Activated CD4-positive, CD25-positive, alpha-beta regulatory T cell treated with anti-CD3 and anti-CD28 coated beads, Interleukin-2, amount 50 U/mL, for 16 hours (primary cell): ENCODE results near the gene AGBL1.

Experiments
- DNase-seq: peaks from one replicate; pipeline ENCODE4 v3.0.0-alpha.2; 2020; ENCODE audit warnings: low read depth, low spot score

AGBL1 gene

DNA sequence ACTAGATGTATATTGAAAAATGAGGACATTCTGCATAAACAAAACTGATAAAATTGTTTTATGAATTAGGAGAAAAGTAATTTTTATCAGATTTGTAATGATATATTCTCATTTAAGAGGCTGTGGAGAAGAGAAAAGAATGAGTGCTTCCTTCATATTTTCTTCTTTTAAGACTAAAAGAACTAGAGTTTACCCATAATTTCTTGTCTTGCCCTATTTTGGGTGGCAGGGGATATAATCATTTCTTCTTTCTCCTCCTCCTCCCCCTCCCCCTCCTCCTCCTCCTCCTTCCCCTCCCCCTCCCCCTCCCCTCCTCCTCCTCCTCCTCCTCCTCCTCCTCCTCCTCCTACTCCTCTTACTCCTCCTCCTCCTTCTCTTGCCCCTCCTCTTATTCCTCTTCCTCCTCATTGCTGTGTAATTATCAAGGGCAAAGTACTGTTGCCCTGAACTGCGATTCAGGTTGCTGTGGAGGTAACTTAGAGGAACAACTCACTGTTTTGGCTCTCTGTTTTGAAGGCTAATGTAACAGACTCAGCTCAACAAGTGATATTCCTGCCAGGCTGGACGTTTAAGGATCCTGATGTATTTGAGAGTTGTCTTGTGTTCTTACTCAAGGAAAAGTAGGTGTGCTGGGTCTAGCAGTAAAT, 555.4 kb downstream of the AGBL1 start:
- no peak for DNase-seq

DNA sequence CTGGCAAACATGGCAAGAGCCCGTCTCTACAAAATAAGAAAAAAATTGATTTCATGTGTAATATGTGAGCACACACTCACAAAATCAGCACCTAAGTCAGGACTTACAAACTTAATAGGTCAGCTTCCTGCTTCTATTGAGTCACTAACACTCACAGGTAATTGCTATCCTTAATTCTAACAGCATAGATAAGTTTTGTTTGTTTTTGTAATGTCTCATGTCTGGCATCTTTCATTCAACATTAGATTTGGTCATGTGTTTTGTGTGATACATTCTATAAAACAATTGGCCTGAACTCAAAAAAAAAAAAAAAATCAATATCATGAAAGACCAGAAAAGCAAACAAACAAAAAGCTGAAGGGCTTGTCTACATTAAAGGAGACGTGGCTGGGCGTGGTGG, 564.7 kb downstream of the AGBL1 start:
- no peak for DNase-seq

- DNase-seq, result no peak
Measured at GRCh38 chr15:86645925-86646500, 566.3 kb downstream of the AGBL1 start.

GRCh38 chr15:86647810-86648440, 568.3 kb downstream of the AGBL1 start:
- DNase-seq, result no peak

GRCh38 chr15:86649277-86649676, 569.6 kb downstream of the AGBL1 start:
- no peak for DNase-seq

DNA sequence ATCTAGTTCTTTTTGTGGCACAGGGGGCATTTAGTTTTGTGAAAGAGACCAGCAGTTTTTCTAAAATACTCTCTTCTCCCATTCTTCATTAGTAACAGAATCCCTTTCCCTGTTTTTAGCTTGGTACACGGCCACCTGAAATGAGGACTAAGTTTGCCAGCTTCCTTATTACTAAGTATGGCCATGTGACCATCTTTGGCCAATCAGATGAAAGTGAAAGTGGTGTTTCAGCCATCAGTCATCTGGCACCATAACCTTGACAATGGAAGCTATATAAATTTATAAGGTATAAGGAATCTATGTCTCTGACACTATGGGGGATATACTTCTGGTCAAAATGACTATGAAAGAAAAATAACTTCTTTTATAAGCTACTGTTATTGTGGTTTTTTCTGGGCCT, 570.4 kb downstream of the AGBL1 start:
- DNase-seq, result no peak

GRCh38 chr15:86653344-86654197, 573.9 kb downstream of the AGBL1 start:
- DNase-seq, result no peak

DNA sequence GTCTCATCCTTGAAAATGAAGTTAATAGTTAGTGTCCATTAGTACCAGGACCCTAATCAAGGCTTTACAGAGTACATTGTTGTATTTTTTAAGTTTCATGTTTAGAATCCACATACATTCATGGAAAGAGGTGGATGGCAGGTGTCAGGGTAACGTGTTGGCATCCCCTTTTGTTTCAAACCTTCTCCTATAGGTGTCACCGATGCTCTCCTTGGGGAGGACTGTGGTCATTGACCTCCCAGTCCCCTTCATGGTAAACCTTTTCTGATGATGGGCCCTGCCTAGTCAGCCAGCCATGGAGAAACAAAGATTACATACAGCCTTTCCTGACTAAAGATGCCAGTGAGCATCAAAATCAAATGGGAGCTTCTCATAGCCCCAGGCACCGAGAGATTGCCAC, 574.8 kb downstream of the AGBL1 start:
- DNase-seq, result no peak

DNA sequence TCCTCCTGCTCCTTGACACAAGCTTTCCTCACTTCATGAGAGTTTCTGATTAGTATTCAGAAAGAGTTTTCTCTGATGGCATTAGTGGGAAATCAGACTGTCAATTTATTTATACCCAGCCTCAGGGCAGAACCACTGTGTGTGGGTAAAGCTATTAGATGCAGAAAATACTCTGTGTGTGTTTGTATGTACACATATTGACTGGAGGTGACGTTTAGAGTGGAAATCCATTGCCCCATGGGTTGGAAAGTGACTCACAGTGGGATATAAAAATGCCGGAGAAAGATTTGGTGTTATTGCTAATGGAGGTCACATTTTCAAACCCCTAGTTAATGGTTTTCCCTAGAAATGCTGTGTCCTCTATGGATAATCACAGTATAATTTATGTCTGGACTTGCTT, 577.6 kb downstream of the AGBL1 start:
- no peak for DNase-seq

- no peak for DNase-seq
Measured at GRCh38 chr15:86659724-86660411, 580.2 kb downstream of the AGBL1 start.

GRCh38 chr15:86661580-86661979, 581.9 kb downstream of the AGBL1 start:
- no peak for DNase-seq

GRCh38 chr15:86663304-86663703, 583.6 kb downstream of the AGBL1 start:
- DNase-seq, result no peak

- no peak for DNase-seq
Measured at GRCh38 chr15:86663979-86664378, 584.3 kb downstream of the AGBL1 start.

DNA sequence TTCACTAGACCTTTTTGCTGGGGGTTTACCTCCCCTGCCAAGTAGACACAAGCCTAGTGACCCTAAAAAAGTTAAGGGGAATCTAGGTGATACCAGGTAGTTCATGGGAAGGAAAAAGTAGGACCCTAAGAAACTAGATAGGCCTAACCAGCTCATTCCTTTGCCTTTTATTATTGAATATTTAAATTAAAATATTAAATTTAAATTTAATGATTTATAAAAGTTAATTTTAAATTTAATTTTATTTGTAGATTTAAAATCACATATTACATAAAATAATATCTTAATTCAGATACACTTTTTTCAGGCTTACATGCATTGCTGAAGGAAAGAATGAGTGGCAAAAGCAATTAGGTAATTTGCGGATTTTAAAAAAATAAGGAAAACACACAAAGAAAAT, 584.9 kb downstream of the AGBL1 start:
- no peak for DNase-seq

- no peak for DNase-seq
Measured at GRCh38 chr15:86676002-86676401, 596.3 kb downstream of the AGBL1 start.

- no peak for DNase-seq
Measured at GRCh38 chr15:86677278-86677677, 597.6 kb downstream of the AGBL1 start.

DNA sequence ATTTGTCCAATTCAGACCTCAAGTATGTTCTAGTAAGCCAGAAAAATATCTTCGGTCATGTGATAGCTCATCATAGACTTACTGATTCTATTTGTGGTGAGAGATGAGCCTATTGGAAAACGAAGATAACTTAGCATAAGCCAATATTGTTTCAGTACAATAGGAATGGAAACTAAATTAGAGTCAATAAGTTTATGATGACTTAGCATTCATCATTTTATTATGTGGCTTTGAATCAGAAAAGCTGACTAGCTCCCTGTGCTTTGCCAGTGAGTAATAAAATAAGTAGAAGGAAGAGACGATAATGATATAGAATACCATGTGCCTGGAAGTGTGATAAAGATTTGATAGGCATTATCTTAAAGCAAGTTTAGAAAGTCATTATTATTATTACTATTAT, 605.6 kb downstream of the AGBL1 start:
- no peak for DNase-seq

DNA sequence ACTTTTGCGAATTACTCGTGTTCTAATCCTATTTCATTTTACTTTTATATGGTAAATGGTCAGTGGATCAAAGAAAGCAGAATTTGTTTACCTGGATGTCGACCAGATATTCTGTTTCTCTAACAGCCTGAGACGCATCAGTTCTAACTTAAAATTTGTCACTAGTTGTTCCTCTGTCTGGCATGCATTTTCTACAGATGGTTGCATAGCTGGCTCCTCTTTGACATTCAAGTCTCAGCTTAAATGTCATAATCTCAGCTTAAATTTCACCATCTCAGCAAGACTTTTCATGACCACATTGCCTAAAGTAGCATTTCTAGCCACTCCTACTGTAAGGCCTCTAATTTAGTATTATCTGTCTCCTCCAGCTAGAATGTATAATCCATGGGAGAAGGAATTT, 609.3 kb downstream of the AGBL1 start:
- no peak for DNase-seq

DNA sequence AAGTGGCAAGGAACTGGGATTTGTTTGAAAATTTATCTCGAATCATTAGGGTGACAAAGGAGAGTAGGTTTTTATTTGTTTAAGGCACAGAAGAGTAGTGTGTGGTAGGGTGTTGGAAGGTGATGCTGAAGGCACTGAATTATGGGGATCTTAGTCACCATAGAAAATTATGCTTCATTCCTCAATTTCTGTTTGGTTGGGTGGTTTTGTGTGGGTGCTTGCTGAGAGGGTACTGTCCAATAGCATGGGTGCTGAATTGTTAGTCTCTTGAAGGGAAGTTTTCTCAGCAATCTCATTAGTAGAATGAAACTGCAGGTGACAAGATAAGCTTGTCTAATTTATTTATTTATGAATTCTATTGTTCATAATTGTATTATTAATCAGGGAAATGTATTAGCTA, 610.9 kb downstream of the AGBL1 start:
- DNase-seq, result no peak

GRCh38 chr15:86691091-86691663, 611.5 kb downstream of the AGBL1 start:
- DNase-seq, result no peak

DNA sequence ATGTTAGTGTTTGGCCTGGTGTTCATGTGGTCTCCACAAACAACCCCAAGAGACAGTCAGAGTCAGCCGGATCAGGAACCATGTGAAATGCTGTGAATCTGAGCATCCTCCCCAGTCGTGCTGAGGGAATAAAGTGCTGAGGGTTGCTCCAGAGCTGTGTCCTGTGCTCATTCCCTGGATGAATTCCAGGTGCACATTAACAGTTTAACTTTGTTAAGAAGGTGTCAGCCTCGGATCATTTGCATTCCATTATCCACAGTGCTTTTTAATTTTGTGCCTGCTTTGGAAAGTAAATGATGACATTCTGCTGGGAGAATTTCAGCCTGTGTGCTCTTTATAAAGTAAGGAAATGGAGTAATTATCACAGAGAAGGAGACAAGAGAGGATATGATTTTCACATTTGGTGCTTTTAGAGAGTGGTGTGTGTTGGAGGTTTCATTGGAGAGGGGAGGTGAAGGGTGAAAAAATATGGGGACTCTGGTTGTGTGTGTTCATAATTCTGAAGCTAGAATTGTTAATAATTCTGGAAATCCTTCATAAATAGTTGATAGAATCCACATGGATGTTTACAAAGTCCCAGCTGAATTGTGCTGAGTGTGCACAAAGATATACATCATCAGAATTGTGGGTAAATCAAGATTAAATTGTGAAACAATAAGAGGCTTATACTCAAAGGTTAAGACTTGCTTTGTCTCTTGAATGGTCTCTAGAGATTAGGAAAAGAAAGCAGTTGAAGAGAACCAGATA, 621.4 kb downstream of the AGBL1 start:
- DNase-seq, result no peak
